UCSD-AML1 (cell line): ENCODE measurements around the gene FABP3.

ENCODE experiments used
- DNase-seq: peaks from one replicate; lab custom pipeline; 2025; ENCODE audit not compliant: unreplicated experiment; lab: John Stamatoyannopoulos, UW

FABP3 gene

DNA sequence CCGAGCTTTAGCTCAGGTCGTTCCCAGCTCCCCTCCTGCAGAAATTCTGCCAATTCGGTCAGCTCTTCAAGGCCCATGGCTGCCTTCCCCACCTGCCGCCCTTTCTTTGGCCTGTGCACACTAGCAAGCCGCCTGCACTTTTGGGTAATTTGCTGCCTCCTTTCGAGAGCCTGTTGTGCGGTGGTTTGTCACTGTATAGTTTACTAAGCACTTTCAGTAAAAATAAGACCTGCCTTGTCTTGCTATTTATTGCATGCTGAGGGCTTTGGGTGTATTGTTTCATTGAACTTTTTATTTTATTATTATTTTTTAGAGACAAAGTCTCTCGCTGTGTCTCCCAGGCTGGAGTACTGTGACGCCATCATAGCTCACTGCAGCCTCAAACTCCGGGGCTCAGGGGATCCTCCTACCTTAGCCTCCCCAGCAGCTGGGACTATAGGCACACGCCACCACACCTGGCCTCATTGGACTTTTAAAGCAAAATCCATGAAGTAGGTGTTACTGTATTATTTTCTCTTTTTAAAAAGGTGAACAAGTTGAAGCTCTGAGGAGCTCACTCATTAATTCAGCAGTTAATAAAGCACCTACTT lies 1.1 kb upstream of the FABP3 start:
- no peak for DNase-seq

DNA sequence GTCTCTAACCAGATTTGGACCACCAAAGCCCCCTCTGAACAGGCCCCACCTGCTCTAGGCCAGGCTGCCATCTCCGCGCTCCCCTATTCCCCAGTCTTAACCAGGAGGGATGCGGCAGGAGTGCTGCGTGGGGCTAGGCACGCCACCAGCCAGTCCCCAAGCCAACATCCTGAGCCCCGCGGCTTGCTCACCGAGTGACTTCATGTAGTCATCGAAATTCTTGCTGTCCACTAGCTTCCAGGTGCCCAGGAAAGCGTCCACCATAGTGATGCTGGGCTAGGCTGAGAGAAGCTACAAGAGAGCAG lies 173 bp downstream of the FABP3 start:
- DNase-seq: no peak

DNA sequence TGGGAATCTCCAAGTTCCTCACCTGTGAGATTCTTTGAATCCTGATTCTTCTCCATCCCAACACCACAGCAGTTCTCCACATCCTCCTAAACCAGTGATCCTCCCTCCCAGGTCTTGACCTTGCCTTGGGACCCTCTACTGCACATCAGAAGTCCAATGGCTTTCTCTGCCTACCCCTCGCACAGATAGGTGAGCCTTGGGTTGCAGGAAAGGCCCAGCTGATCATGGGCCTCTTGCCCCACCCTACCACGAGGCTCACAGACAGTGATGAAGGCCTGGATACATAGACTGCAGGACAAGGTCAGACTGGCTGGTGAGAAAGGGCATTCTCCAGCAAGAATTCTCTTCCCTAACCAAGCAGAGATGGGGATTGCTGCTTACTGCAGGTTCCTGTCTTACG lies 825 bp downstream of the FABP3 start:
- DNase-seq: no peak

GRCh38 chr1:31371121-31371959 lies 1.5 kb downstream of the FABP3 start:
- no peak for DNase-seq

DNA sequence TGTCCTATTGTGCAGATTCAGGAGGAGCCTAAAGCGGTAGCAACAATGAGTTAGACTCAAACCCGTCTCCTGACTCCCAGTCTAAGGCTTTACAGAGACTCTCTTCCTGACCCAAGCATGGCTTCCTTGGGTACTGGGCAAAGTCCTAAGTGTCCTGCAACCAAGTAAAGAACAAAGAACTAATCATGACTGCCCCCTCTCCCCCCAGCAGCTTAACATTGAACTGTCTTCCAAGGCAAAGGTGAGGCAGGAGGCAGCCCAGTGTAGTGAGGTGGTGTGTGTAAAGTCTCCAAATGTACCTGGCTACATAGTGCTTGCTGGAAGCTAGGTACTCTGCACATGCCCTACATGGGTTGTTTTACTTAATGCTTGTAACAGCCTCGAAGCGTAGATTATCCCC lies 2.3 kb downstream of the FABP3 start:
- no peak for DNase-seq

DNA sequence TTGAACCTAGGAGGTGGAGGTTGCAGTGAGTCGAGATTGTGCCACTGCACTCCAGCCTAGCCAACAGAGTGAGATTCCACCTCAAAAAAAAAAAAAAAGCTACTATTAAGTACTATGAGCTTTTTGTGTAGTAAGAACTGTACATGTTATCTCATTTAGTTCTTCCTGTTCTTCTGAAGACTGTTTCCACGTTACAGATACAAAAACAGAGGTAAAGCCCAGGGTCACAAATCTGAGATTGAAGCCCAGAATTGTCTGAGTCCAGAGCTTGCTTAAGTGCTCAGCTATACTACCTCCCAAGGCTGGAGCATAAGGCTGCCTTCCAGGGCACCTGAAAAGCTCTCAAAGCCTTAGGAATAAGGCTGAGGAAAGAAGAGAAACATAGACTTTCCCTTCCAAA lies 2.9 kb downstream of the FABP3 start:
- DNase-seq: no peak

DNA sequence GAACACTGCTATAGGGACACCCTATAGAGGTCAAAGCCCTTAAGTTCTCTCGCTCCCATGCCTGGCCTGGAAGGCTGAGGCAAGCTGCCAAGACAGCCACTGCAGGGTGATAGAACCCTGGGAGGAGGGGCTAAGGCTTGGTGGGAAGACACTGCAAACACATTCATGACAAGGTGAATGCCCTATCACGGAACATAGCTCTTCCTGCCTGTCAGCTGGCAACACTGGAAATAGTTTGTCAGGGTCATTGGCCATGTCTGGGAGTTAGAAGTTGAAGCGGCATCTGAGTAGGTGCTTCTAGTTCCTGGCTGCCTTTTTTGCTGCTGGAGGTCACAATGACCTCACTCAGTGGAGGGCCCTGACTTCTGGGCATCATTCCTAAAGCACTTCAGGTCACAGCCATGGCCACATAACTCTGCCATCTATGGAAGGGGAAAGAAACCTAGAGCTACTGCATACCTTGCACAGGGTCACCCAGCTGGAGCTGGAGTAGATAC lies 4.2 kb downstream of the FABP3 start:
- DNase-seq: no peak

GRCh38 chr1:31366796-31367195 lies 6.1 kb downstream of the FABP3 start:
- DNase-seq: no peak

DNA sequence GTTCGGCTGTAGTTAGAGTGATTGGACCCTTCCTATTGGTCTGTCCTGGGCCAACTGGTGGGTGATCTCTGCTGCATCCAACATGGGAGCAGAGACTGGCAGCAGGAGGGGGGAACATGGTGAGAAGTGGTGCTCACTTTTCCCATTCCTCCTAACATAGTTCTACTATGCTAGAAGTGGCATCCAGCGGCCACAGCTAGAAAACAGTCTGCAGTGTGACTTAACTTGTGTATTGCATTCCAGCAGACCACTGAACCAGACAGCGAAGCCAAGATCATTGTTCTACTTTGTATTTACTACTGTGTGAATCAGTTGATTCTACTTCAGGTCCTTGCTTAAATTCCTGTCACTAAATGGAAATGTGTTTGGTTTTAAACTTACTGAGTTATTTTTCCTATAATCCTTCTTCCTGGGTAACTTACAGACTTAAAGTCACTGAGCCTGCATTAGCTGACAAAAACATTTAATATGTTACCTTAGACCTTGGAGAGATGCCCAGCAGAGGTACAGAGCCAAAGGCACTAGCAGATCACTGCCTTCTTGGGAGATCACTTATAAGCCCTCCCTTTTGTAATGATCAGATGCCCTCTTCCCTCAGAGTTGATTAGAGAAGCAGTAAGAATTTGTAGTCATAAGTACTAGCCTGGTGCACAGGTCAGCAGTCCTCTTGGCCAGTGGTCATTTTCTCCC lies 8.2 kb downstream of the FABP3 start:
- no peak for DNase-seq

DNA sequence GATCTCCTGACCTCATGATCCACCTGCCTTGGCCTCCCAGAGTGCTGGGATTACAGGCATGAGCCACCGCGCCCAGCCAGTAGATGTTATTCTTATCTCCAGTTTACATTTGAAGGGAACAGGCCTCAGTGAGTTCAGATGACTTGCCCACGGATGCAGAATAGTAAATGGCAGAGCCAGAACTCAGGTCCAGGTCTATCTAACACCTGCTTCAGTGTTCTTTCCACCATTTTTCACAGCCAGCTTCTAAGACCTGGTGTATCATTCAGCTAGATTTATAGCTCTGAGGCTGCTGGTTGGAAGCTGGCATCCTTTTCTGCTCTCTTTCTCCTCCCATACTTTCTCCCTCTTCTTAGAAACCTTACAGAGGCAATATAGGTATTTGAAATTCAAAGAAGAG lies 10.8 kb downstream of the FABP3 start:
- no peak for DNase-seq

DNA sequence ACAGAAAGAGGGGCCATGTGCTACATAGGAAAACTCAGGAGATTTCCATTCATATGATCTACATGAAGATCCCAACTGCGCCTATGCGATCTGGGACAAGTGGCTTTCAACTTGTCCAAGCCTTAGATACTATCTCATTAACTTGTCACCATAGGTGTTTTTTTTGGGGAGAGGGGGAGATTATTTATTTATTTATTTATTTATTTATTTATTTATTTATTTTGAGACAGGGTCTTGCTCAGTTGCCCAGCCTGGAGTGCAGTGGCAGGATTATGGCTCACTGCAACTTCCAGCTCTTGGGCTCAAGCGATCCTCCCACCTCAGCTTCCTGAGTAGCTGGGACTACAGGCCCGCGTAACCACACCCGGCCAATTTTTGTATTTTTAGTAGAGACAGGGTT lies 11.3 kb downstream of the FABP3 start:
- DNase-seq: no peak

- no peak for DNase-seq
These were observed 16.4 kb downstream of the FABP3 start for GRCh38 chr1:31356427-31356826.

GRCh38 chr1:31354283-31354682 lies 18.6 kb downstream of the FABP3 start:
- DNase-seq: no peak

GRCh38 chr1:31348449-31348848 lies 24.4 kb downstream of the FABP3 start:
- no peak for DNase-seq

DNA sequence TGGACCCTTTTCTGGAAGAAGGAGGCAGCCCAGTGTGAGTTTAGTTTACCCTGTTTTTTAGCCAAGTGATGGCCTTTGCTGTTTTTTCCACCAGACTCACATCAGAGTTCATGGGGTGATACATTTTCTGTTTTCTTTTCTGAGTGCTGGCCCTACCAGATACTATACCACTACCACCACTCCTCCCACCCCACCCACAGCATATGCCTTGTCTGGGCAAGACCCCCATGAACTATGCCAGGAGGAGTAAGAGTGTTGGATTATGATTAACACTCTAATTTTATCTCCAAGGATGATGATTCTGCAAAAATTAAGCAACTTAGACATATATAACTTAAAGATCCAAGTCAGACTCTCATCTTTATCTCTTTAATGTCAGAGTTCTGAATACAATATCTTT lies 26.1 kb downstream of the FABP3 start:
- no peak for DNase-seq

DNA sequence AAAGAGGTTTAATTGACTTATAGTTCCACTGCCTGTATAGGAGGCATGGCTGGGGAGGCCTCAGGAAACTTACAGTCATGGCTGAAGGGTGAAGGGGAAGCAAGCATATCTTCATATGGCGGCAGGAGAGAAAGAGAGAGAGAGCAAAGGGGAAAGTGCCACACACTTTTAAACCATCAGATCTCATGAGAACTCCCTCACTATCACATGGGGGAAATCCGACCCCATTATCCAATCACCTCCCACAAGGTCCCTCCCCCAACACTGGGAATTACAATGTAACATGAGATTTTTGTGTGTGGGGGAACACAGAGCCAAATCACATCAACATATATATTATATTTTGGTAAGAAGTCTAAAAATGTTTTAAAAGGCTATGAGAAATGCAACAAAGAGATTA lies 27.2 kb downstream of the FABP3 start:
- DNase-seq: no peak

DNA sequence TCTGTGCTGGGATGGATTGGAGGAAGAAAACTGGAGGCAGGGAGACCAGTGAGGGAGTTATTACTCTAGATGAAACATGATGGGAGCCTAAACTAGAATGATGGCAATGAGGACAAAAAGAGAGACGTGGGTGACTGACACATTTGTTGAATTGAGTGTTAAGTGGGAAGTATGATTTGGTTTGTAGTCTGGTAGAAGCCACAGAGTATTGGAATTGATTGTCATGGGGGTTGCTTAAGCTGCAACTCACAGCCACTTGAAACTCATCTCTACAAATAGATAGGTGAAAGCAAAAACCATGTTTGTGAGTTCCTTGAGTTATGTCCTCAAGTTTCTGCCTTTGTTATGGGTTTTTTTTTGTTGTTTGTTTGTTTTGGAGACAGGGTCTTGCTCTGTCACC lies 28.4 kb downstream of the FABP3 start:
- no peak for DNase-seq

DNA sequence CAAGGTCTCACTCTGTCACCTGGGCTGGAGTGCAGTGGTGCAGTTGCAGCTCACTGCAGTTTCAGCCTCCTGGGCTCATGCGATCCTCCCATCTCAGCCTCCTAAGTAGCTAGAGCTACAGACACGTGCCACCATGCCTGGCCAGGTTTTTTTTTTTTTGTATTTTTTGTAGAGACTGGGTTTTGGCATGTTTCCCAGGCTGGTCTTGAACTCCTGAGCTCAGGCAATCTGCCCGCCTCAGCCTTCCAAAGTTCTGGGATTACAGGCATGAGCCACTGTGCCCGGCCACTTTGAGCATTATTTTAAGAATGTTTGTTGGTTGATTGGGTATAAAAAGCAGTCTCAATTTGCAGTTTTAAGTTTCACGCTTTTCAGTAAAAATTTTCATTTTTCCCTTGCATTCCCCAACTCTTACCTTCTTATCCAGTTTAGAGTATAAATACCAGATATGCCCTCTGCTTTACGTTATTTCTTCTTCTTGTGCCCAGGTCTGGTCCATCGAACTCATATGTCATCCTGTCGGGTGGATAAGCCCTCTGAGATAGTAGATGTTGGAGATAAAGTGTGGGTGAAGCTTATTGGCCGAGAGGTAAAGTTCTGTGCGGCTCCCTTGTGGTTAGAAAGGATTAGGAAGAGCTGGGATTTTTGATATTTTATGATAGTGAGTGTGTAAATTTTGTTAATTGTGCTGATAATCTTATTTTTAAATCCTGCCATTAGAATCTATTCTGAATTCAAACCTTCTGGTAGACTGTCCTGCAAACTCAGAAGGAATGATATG lies 36.0 kb downstream of the FABP3 start:
- DNase-seq: no peak

DNA sequence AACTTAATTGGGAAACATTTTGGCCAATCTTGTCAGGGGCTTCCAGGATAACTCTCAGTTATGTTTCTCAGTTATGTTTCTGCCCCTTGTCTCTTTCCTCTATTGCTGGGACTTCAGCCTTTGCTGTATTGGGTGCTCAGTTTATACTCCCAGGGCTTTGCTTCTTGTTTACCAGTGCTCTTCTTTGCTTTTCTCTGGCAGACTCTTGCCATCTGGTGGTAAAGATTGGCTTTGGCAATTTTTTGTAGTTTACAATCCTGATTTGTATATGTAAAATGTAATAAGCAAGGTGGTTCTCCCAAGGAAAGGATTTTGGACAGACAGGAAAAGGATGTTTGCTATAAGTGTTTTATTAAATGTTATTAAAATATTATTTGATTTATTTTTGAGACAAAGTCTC lies 37.9 kb downstream of the FABP3 start:
- no peak for DNase-seq

DNA sequence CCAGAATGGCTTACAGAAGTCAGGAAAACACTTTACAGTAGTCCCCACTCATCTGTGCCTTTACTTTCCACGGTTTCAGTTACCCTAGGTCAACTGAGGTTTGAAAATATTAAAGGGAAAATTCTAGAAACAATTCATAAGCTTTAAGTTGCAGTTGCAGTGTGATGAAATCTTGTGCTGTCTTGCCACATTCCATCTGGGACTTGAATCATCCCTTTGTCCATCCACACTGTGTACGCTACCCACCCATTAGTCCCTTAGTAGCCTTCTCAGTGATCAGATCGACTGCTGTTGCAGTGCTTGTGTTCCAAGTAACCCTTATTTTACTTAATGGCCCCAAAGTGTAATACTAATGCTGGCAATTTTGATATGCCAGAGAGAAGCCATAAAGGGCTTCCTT lies 45.5 kb downstream of the FABP3 start:
- no peak for DNase-seq

DNA sequence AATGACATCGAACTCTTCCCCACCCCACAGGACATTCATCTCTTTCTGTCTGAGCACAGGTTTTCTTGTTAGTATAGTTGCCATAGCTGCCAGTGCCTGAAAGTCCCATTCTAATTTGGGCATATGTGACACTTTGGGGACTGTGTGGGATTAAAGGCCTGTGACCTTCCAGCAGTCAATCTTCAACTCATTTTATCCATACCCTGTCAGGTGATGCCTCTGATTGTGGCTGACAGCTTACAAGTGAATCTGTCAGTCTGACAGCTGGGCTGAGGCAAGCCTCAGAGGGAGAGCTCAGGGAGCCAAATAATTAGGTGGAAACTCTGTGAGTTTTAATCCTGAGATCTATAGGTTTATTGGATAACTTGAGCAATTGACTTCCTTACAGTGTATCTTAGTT lies 46.4 kb downstream of the FABP3 start:
- no peak for DNase-seq

- DNase-seq: no peak
These were observed 47.9 kb downstream of the FABP3 start for GRCh38 chr1:31324992-31325391.
